Fibroblast of mammary gland (primary cell): ENCODE measurements around the gene C16orf86.

Experiments
- DNase-seq: peaks from one replicate; pipeline ENCODE4 v3.0.0-alpha.2; 2010; ENCODE audit warnings: low read depth
- H3K4me3 ChIP-seq: 2 replicates; pipeline ENCODE4 v1.5.1; 2011; ENCODE audit warnings: low read depth, mild to moderate bottlenecking, low read length, moderate library complexity; ENCODE audit not compliant: control insufficient read depth
- TF ChIP-seq, protein P1 (sequence below): conservative IDR thresholded peaks from 2 replicates; pipeline ENCODE4 v1.5.1; 2011; ENCODE audit warnings: low read depth, low read length, inconsistent platforms; ENCODE audit not compliant: control insufficient read depth, insufficient read depth

The C16orf86 gene

DNA sequence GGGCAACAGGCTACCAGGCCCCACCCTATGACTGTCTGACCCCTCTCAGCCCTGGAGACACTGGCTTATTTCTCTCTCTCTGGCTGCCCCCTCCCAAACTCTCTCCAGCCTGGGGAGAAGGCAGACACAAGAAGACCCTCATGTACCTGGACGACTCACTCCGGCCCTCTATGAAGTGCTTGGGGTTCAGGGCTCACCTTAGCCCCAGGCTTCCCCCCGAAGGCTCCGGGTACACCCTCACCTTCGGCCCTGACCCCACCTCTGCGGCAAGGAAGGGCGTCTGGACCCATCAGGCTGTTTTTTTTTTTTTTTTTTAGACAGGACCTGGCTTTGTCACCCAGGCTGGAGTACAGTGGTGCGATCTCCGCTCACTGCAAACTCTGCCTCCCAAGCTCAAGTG lies 22.6 kb upstream of the C16orf86 start:
- no peak for DNase-seq
- TF ChIP-seq, protein P1, sequence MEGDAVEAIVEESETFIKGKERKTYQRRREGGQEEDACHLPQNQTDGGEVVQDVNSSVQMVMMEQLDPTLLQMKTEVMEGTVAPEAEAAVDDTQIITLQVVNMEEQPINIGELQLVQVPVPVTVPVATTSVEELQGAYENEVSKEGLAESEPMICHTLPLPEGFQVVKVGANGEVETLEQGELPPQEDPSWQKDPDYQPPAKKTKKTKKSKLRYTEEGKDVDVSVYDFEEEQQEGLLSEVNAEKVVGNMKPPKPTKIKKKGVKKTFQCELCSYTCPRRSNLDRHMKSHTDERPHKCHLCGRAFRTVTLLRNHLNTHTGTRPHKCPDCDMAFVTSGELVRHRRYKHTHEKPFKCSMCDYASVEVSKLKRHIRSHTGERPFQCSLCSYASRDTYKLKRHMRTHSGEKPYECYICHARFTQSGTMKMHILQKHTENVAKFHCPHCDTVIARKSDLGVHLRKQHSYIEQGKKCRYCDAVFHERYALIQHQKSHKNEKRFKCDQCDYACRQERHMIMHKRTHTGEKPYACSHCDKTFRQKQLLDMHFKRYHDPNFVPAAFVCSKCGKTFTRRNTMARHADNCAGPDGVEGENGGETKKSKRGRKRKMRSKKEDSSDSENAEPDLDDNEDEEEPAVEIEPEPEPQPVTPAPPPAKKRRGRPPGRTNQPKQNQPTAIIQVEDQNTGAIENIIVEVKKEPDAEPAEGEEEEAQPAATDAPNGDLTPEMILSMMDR, result no peak
- no peak overlapping the region for H3K4me3 ChIP-seq

DNA sequence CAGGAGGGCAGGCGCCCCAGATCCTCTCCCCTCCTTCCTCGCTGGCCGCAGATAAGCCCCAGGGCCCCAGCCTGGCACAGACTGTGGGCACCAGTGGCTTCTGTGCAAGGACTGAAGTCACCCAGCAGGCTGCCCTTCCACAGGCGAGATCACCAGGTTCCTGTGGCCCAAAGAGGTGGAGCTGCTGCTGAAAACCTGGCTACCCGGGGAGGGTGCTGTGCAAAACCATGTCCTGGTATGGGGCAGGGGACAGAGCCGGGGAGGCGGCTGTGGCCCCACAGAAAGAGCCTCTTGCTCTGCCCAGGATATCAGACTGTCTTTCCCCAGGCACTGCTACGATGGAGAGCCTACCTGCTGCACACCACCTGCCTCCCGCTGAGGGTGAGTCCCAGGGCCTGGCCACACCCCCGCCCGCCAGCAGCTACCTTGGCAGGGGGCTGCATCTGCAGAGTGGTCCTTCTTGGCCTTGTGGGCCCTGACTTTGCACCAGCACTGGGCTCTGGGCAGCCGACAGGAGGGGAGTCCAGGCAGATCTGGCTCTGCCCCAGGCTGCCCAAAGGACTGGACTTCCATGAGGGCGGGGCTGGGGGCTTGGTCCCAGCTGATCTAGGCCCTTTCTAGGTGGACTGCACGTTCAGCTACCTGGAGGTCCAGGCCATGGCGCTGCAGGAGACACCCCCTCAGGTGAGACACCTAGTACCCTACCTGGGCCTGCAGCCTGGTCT lies 21.1 kb upstream of the C16orf86 start:
- TF ChIP-seq, protein P1, result no peak
- DNase-seq, result no peak
- H3K4me3 ChIP-seq, result no peak overlapping the region

DNA sequence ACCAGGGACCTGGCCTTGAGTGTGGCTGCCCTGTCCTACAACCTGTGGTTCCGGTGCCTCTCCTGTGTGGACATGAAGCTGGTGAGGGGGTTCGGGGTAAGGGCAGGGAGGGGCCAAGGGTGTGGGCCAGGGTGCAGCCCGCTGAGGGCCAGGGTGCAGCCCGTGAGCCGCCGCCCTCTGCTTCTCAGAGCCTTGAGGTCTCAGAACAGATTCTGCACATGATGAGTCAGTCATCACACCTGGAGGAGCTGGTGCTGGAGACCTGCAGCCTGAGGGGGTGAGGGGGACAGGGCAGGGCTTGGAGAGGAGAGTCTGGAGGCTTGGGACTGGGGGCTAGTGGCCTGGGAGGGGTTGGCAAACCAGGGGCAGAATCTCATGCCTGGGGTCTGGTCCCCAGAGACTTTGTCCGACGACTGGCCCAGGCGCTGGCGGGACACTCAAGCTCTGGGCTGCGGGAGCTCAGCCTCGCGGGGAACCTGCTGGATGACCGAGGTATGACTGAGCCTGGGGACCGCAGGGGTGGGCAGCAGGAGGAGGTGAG lies 19.4 kb upstream of the C16orf86 start:
- DNase-seq, result no peak
- H3K4me3 ChIP-seq, result no peak overlapping the region
- TF ChIP-seq, protein P1, result no peak

DNA sequence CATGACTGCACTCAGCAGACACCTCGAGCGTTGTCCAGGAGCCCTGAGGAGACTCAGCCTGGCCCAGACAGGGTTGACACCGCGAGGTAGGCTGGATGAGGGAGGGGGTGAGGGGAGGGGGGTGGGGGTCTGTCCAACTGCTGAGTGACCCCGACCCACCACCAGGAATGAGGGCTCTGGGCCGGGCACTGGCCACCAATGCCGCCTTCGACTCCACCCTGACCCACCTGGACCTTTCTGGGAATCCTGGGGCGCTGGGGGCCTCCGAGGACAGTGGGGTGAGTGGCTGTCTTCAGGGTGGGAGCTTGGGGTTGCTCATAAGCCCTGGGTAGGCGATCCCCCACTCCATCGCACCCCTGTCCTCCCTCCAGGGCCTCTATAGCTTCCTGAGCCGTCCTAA lies 18.9 kb upstream of the C16orf86 start:
- DNase-seq, result no peak
- TF ChIP-seq, protein P1, result no peak

DNA sequence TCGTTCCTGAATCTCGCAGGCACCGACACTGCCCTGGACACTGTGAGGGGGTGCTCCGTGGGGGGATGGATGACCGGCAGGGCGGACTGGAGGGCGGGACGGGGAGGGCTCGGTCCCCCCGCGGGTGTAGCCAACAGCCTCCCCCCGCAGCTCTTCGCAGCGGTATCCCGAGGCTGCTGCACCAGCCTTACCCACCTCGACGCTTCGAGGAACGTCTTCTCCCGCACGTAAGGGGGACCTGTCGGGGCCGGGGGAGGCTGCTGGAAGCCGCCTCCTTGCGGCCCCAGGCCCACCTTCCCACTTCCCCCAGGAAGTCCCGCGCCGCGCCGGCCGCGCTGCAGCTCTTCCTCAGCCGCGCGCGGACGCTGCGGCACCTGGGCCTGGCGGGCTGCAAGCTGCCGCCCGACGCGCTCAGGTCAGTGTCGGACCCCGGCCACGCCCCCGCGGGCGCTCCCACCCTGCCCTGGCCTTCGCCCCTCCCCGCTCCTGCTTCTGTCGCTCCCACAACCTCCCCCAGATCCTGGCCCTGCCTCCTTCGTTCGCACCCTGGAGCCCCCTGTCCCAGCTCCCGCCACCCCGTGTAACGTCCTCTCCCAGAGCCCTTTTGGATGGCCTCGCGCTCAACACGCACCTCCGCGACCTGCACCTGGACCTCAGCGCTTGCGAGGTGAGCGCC lies 18.4 kb upstream of the C16orf86 start:
- no peak for DNase-seq
- TF ChIP-seq, protein P1, result no peak
- H3K4me3 ChIP-seq, result no peak overlapping the region

More for the DNA sequence above, 18.9 kb upstream of the C16orf86 start:
- H3K4me3 ChIP-seq, result no peak overlapping the region

DNA sequence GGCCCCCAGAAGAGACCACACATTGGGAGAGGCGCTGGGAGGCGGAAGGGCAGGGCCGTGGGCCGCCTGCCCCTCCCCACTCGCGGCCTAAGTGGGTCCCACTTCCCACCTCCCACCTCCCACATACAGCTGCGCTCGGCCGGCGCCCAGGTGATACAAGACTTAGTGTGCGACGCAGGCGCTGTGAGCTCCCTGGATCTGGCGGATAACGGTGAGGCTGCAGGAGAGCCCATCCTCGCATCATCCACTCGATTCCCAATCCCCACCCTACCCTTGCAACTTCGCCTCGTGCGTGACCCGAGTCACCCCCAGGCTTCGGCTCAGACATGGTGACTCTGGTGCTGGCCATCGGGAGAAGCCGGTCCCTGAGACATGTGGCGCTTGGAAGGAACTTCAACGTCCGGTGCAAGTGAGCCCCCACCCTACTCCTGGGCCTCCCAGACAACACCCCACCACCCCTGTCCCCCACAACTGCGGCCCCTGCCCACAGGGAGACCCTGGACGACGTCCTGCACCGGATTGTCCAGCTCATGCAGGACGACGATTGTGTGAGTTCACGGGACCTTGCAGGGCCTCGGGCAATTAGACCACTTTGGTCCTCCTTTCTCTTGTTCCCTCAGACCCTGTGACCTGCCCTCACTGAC lies 17.7 kb upstream of the C16orf86 start:
- H3K4me3 ChIP-seq, result no peak overlapping the region
- DNase-seq, result no peak
- TF ChIP-seq, protein P1, result no peak
